Neural cell (in vitro differentiated cells): ENCODE data around the gene TBKBP1.

Source experiments
- CTCF ChIP-seq: fragments of 450-650 bp; IDR thresholded peaks from 2 replicates; pipeline ENCODE4 v1.5.1; 2014; ENCODE audit warnings: antibody characterized with exemption, mild to moderate bottlenecking, moderate library complexity; ENCODE audit not compliant: poor library complexity, severe bottlenecking
- EP300 ChIP-seq: fragments of 450-650 bp; conservative IDR thresholded peaks from 2 replicates; pipeline ENCODE4 v1.6.1; 2014; ENCODE audit warnings: antibody characterized with exemption, mild to moderate bottlenecking, moderate library complexity; ENCODE audit not compliant: poor library complexity, severe bottlenecking
- EZH2 ChIP-seq: fragments of 200-600, 300-800 bp; shearing (Covaris generic), sonication (generic); IDR thresholded peaks from 2 replicates; pipeline ENCODE4 v1.6.1; 2014; ENCODE audit warnings: antibody characterized with exemption, low read length, borderline replicate concordance, mild to moderate bottlenecking; ENCODE audit not compliant: insufficient read depth, poor library complexity, severe bottlenecking
- MXI1 ChIP-seq: fragments of 450-650 bp; conservative IDR thresholded peaks from 2 replicates; pipeline ENCODE4 v1.6.1; 2014; ENCODE audit warnings: antibody characterized with exemption, mild to moderate bottlenecking; ENCODE audit not compliant: poor library complexity, severe bottlenecking
- POLR2AphosphoS5 ChIP-seq: IDR thresholded peaks from 2 replicates; pipeline ENCODE4 v1.6.1; 2012
- RAD21 ChIP-seq: fragments of 450-650 bp; conservative IDR thresholded peaks from 2 replicates; pipeline ENCODE4 v1.6.1; 2014; ENCODE audit warnings: antibody characterized with exemption, mild to moderate bottlenecking, moderate library complexity
- REST ChIP-seq: IDR thresholded peaks from 2 replicates; pipeline ENCODE4 v1.6.1; 2012; ENCODE audit warnings: borderline replicate concordance
- SMC3 ChIP-seq: fragments of 450-650 bp; conservative IDR thresholded peaks from 2 replicates; pipeline ENCODE4 v1.6.1; 2014; ENCODE audit warnings: antibody characterized with exemption, mild to moderate bottlenecking, moderate library complexity; ENCODE audit not compliant: poor library complexity
- TAF1 ChIP-seq: IDR thresholded peaks from 2 replicates; pipeline ENCODE4 v1.6.1; 2012; ENCODE audit warnings: low read depth

DNA sequence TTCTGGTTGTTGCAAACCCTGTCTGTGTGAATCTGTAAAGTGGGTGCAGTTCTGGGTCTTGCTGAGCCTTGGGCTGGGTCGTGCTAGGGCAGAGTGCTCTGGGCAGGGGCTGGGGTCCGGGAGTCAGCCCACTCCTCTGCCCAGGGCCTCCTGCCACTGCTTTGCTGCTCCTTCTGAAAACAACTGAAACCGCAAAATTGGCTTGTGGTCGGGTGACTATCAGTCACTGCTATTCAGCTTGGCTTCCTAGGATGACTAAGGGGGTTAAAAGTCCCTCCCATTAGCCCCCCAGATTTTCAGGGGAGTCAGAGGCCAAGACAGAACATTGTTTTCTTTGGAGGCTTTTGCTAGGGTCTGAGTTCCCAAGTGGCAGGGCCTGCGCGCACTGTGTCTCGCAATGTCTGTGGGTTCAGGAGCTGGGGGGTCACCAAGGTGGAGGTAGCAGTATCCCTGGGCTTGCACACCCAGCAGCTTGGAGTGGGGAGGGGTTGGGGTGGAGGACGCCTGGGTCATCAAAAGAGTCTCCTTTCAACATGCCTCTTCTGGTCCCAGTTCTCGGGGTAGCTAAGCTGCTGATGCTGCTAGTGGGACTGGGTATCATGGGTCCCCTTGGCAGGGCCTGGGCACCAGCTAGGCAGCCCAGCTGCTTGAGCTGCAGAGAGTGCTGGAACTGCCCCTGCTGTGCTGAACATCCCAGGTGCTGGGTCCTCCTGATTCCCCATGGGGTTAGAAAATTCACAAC is 25.6 kb downstream of the TBKBP1 start:
- no peak for TF ChIP-seq POLR2AphosphoS5
- TF ChIP-seq CTCF, result no peak
- no peak for TF ChIP-seq TAF1
- no peak for TF ChIP-seq MXI1
- TF ChIP-seq EZH2, result no peak
- TF ChIP-seq EP300, result no peak
- TF ChIP-seq RAD21, result no peak
- no peak for TF ChIP-seq REST
- TF ChIP-seq SMC3, result no peak
